HepG2 (cell line): Measurements from ENCODE around the gene ZBBX. TPM values are rescaled to one million over a fixed set of nuclear protein-coding genes. Genes with fewer than 3 reads are reported as not detected.

ENCODE experiments used
- ATAC-seq: fragments of 200-7000 bp; cut with Tn5 transposase; 3 replicates; pipeline ENCODE4 v1.9.1; 2020; ENCODE audit warnings: mild to moderate bottlenecking, moderate library complexity
- Bru-seq: library from RNA; stranded (reverse); fragments of 400-500 nt; gene quantifications from one replicate; lab custom pipeline; 2021; lab: Mats Ljungman, UMichigan
- BruChase-seq, 2 experiments: library from RNA; stranded (reverse); fragments of 400-500 nt; gene quantifications; one replicate each; lab custom pipeline; 2021; lab: Mats Ljungman, UMichigan
- BruUV-seq: library from RNA; stranded (reverse); fragments of 400-500 nt; replicated peaks from 2 replicates; lab custom pipeline; 2021; lab: Mats Ljungman, UMichigan
- CTCF ChIA-PET: fragments of 300-600 bp; formaldehyde crosslinking; extraction: SDS; loops from one replicate; lab custom pipeline; 2021; ENCODE audit warnings: low total read pairs, inconsistent platforms, low intra/inter-chr PET ratio; lab: Yijun Ruan, JAX
- POLR2A ChIA-PET: fragments of 350-600 bp; sonication (Branson Sonifier 250); formaldehyde crosslinking; loops from one replicate; lab custom pipeline; 2020; ENCODE audit warnings: antibody characterized with exemption, inconsistent platforms; lab: Yijun Ruan, JAX
- DNase-seq: peaks from one replicate; pipeline ENCODE4 v3.0.0-alpha.2; 2015; ENCODE audit warnings: low spot score
- FAIRE-seq: peaks from 3 replicates; lab custom pipeline; 2011; peaks lifted over from hg19 to GRCh38; lab: Jason Lieb, UNC
- H2AFZ ChIP-seq: one replicate; pipeline ENCODE4 v1.6.1; 2011; ENCODE audit warnings: low read length, inconsistent platforms
- H3K27ac ChIP-seq: fragments of 300-600 bp; 3 replicates; pipeline ENCODE4 v1.8.0; 2011; ENCODE audit warnings: mixed run types, mild to moderate bottlenecking, mixed read lengths, low read length, inconsistent platforms; ENCODE audit not compliant: insufficient read depth; ENCODE audit errors: extremely low read length
- H3K27me3 ChIP-seq, 2 experiments: fragments of 200-600 bp in 1 of 2; 2 replicates in 1 of 2; 3 replicates in 1 of 2; pipeline versions ENCODE4 v1.6.0 to v1.8.0; 2011; ENCODE audit warnings: low read length in 2 of 2, mild to moderate bottlenecking in 2 of 2, moderate library complexity in 2 of 2, inconsistent platforms in 1 of 2; ENCODE audit not compliant: insufficient read depth in 2 of 2, control insufficient read depth in 1 of 2
- H3K36me3 ChIP-seq, 2 experiments: fragments of 200-600 bp in 1 of 2; replicated peaks in 1 of 2; 2 replicates in 1 of 2; 3 replicates in 1 of 2; pipeline versions ENCODE4 v1.5.1 to v1.8.0; 2011; ENCODE audit warnings: low read length in 2 of 2, inconsistent platforms in 1 of 2; ENCODE audit not compliant: insufficient read depth in 2 of 2, control insufficient read depth in 1 of 2
- H3K4me1 ChIP-seq: 2 replicates; pipeline ENCODE4 v1.5.1; 2012; ENCODE audit warnings: low read length, inconsistent platforms; ENCODE audit not compliant: insufficient read depth
- H3K4me2 ChIP-seq: 2 replicates; pipeline ENCODE4 v1.6.0; 2011; ENCODE audit warnings: low read depth, low read length, inconsistent platforms
- H3K4me3 ChIP-seq, 3 experiments: fragments of 200-600 bp in 1 of 3; sonication (generic), shearing (Covaris generic) in 1 of 3; replicated peaks in 1 of 3; 2 replicates each; pipeline ENCODE4 v1.5.1; 2011 to 2016; ENCODE audit warnings: low read length in 3 of 3, inconsistent platforms in 2 of 3, low read depth in 2 of 3, mild to moderate bottlenecking in 2 of 3, control low read depth in 1 of 3, mixed read lengths in 1 of 3; ENCODE audit not compliant: insufficient read depth in 1 of 3
- H3K79me2 ChIP-seq: one replicate; pipeline ENCODE4 v1.6.1; 2011; ENCODE audit warnings: low read length, inconsistent platforms; ENCODE audit not compliant: insufficient read depth
- H3K9ac ChIP-seq: 2 replicates; pipeline ENCODE4 v1.6.0; 2011; ENCODE audit warnings: mild to moderate bottlenecking, low read depth, low read length, inconsistent platforms; ENCODE audit not compliant: insufficient read depth
- H3K9me3 ChIP-seq: 2 replicates; pipeline ENCODE4 v1.5.1; 2012; ENCODE audit warnings: mild to moderate bottlenecking, low read length
- H4K20me1 ChIP-seq: 2 replicates; pipeline ENCODE4 v1.6.0; 2011; ENCODE audit warnings: inconsistent platforms, mild to moderate bottlenecking, low read length, moderate library complexity; ENCODE audit not compliant: insufficient read depth
- AHR ChIP-seq: IDR thresholded peaks from 2 replicates; pipeline ENCODE4 v1.6.1; 2018; ENCODE audit warnings: missing genetic modification reagents, missing compliant biosample characterization
- EEA1 ChIP-seq: sonication (generic); formaldehyde crosslinking; IDR thresholded peaks from 2 replicates; pipeline ENCODE4 v1.5.1; 2020; ENCODE audit warnings: mild to moderate bottlenecking, missing genetic modification reagents, borderline replicate concordance
- ELF1 ChIP-seq: sonication (generic); formaldehyde crosslinking; IDR thresholded peaks from 2 replicates; pipeline ENCODE4 v1.4.0; 2020; ENCODE audit warnings: missing genetic modification reagents
- IRX3 ChIP-seq: sonication (generic); formaldehyde crosslinking; IDR thresholded peaks from 2 replicates; pipeline ENCODE4 v1.8.1; 2023; ENCODE audit warnings: mild to moderate bottlenecking, low read depth, missing genetic modification reagents, borderline replicate concordance
- RARA ChIP-seq: IDR thresholded peaks from 2 replicates; pipeline ENCODE4 v1.6.1; 2016; ENCODE audit warnings: missing genetic modification reagents, missing compliant biosample characterization
- RBFOX2 ChIP-seq: fragments of 200-400 bp; formaldehyde crosslinking; IDR thresholded peaks from 2 replicates; pipeline ENCODE4 v1.6.1; 2017; ENCODE audit warnings: low read depth, mild to moderate bottlenecking, low read length
- RFX5 ChIP-seq: IDR thresholded peaks from 2 replicates; pipeline ENCODE4 v1.6.1; 2011; ENCODE audit warnings: low read depth, low read length, improper control_type of control experiment
- SIN3A ChIP-seq: IDR thresholded peaks from 2 replicates; pipeline ENCODE4 v1.6.1; 2011; ENCODE audit warnings: low read depth, mild to moderate bottlenecking, control low read depth, low read length, borderline replicate concordance
- SOX5 ChIP-seq: IDR thresholded peaks from 2 replicates; pipeline ENCODE4 v1.6.1; 2016; ENCODE audit warnings: borderline replicate concordance
- WGBS: methylation state at CpG from one replicate; pipeline ENCODE4 v1.1.6; 2017; ENCODE audit warnings: low lambda C conversion rate; 5-methylcytosine and 5-hydroxymethylcytosine counted together
- in situ Hi-C: cut with HindIII; loops from 2 replicates; pipeline ENCODE4 v1.10.0; 2017; ENCODE audit warnings: low pct_unique_long_range_greater_than_20kb; ENCODE audit not compliant: extremely low pct_ligation_motif_present
- intact Hi-C: fragments of 100-400 bp; cut with micrococcal nuclease; formaldehyde crosslinking; loops from one replicate; pipeline ENCODE4 v1.10.0; 2022; ENCODE audit not compliant: unreplicated experiment
- long read RNA-seq, 2 experiments: library from RNA in 1 of 2; library from polyadenylated mRNA in 1 of 2; stranded (forward) in 1 of 2; unstranded in 1 of 2; transcript quantifications; one replicate each; pipeline ENCODE4 v2.0.0, GENCODE V29; 2019 to 2022
- polyA minus RNA-seq, 3 experiments: library from RNA; depleted of rRNA, polyadenylated mRNA; stranded (reverse); fragments of >200 nt; gene quantifications; 2 replicates each; pipeline ENCODE4 v1.2.3, GENCODE V29; 2011; ENCODE audit warnings: low replicate concordance in 1 of 3
- polyA plus RNA-seq, 8 experiments: library from polyadenylated mRNA; depleted of rRNA in 3 of 8; stranded (reverse) in 7 of 8; unstranded in 1 of 8; fragments of >200 nt; fragmentation: Illumina TruSeq in 4 of 8; extraction: Trizol in 4 of 8; gene quantifications; 2 replicates each; pipeline versions ENCODE4 v1.2.1 to v1.2.3, GENCODE V29; 2011 to 2016; ENCODE audit warnings: low read depth in 4 of 8, missing spikeins in 1 of 8, mixed read lengths in 1 of 8; ENCODE audit not compliant: insufficient read depth in 1 of 8
- total RNA-seq, 5 experiments: library from RNA; depleted of rRNA; stranded (reverse); fragments of >200 nt; fragmentation: Illumina TruSeq; extraction: Trizol; gene quantifications; 2 replicates each; pipeline ENCODE4 v1.2.3, GENCODE V29; 2016; ENCODE audit warnings: low read depth in 1 of 5
- TF ChIP-seq, protein P1 (sequence below): IDR thresholded peaks from 2 replicates; pipeline ENCODE4 v1.6.1; 2016; ENCODE audit warnings: low read depth
- TF ChIP-seq, protein P2 (sequence below): sonication (generic); formaldehyde crosslinking; IDR thresholded peaks from 2 replicates; pipeline ENCODE4 v1.4.0; 2020; ENCODE audit warnings: missing genetic modification reagents

The ZBBX gene, protein sequence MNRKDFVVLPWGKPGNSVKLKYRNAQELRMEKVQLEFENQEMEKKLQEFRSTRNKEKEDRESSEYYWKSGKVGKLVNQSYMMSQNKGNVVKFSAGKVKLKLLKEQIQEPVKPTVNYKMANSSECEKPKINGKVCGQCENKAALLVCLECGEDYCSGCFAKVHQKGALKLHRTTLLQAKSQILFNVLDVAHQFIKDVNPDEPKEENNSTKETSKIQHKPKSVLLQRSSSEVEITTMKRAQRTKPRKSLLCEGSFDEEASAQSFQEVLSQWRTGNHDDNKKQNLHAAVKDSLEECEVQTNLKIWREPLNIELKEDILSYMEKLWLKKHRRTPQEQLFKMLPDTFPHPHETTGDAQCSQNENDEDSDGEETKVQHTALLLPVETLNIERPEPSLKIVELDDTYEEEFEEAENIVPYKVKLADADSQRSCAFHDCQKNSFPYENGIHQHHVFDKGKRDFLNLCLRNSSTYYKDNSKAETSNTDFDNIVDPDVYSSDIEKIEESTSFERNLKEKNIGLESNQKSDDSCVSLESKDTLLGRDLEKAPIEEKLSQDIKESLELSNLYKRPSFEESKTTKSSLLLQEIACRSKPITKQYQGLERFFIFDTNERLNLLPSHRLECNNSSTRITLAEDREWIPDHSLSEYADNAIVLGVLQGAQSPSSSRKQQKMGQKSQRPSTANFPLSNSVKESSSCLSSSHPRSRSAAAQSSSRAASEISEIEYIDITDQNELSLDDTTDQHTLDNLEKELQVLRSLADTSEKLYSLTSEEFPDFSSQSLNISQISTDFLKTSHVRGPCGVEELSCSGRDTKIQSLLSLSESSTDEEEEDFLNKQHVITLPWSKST
- not detected in 2 replicates for total RNA-seq (2016; rRNA removed; fragmentation: Illumina TruSeq; extraction: Trizol)
- total RNA-seq (2016; cell fraction: cytosol; rRNA removed; fragmentation: Illumina TruSeq; extraction: Trizol; ENCODE audit: low read depth): not detected in 2 replicates
- not detected in 2 replicates for total RNA-seq (2016; cell fraction: insoluble cytoplasmic fraction; rRNA removed; fragmentation: Illumina TruSeq; extraction: Trizol)
- total RNA-seq (2016; cell fraction: membrane; rRNA removed; fragmentation: Illumina TruSeq; extraction: Trizol): not detected in 2 replicates
- total RNA-seq (2016; cell fraction: nucleus; rRNA removed; fragmentation: Illumina TruSeq; extraction: Trizol): not detected in 2 replicates
- polyA plus RNA-seq (2011; rRNA removed): not detected in 2 replicates
- not detected in 2 replicates for polyA plus RNA-seq (2011; cell fraction: cytosol; rRNA removed)
- not detected in 2 replicates for polyA plus RNA-seq (2011; cell fraction: nucleus; rRNA removed)
- not detected in 2 replicates for polyA plus RNA-seq (2012)
- not detected in 2 replicates for polyA plus RNA-seq (2016; cell fraction: cytosol; fragmentation: Illumina TruSeq; extraction: Trizol; ENCODE audit: low read depth)
- not detected in 2 replicates for polyA plus RNA-seq (2016; cell fraction: insoluble cytoplasmic fraction; fragmentation: Illumina TruSeq; extraction: Trizol; ENCODE audit: low read depth)
- not detected in 2 replicates for polyA plus RNA-seq (2016; cell fraction: membrane; fragmentation: Illumina TruSeq; extraction: Trizol; ENCODE audit: low read depth)
- polyA plus RNA-seq (2016; cell fraction: nucleus; fragmentation: Illumina TruSeq; extraction: Trizol; ENCODE audit: insufficient read depth, low read depth): not detected in 2 replicates
- polyA minus RNA-seq (2011; rRNA and poly(A)+ RNA removed; ENCODE audit: low replicate concordance): not detected in 2 replicates
- not detected in 2 replicates for polyA minus RNA-seq (2011; cell fraction: cytosol; rRNA and poly(A)+ RNA removed)
- not detected in 2 replicates for polyA minus RNA-seq (2011; cell fraction: nucleus; rRNA and poly(A)+ RNA removed)
- Bru-seq, nascent RNA: not detected
- percentile 2 among the genes with signal in this experiment for BruChase-seq, experiment 1, labeled RNA remaining after a 6-hour chase
- BruChase-seq, experiment 2, labeled RNA remaining after a 2-hour chase: percentile 1 among the genes with signal in this experiment
- long read RNA-seq, experiment 1: 0 reads
- long read RNA-seq, experiment 2: 0 reads

DNA sequence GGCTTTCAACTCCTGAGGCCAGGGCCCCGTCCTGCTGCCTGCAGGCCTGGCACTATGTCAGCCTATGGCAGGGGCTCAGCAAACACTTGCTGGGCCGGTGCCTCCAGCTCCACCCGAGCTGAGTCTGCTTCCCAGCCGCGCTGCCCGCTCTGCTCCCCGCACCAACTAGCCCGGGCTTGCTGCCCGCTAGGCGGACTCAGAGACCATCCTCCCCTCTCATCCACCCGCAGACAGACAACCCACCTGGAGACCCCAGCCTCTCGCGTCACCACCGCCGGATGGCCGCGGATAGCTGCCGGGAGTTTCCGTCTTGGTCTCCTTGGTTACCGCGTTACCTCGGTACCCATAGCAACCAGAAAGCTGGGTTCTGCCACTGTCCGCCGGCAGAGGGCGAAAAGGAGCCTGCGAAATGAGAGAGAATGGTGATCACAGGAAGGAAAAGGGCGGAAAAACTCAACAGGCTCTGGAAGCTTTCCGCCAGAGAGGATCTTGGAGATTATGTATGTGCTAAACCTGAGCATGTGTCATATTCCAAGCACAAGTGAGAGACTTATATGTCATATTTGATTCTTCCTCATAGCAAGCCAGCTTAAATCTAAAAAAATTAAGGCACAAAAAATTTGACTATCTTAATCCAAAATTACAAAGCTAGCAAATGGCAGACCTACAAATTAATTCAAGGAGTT lies at the start of gene ZBBX:
ZBBX (minus strand) TSS at position 294 of the 686 bp plus-strand sequence. CDS start 7,396 bp downstream, outside the sequence.
- Histone ChIP-seq H3K4me1 (peaks cover 12% of the 10 kb centered on the region), H3K4me2 (peak within 1 kb of the TSS; percentile 50), H3K27ac (no peak within 1 kb of the TSS), H3K79me2 (no peaks in the 10 kb centered on the region), H3K4me3 (peak within 1 kb of the TSS in 1 of 3 experiments; percentile 55; a peak in 1 of 6 replicates), H4K20me1 (no peaks in the 10 kb centered on the region), H2AFZ (no peak within 1 kb of the TSS), H3K9ac (no peak within 1 kb of the TSS), H3K27me3 (no peaks in the 10 kb centered on the region), H3K36me3 (no peaks in the 10 kb centered on the region), H3K9me3 (no peaks in the 10 kb centered on the region)
- 7% methylated on average over 11 of the region's 28 CpGs for WGBS
- BruUV-seq: no TSS peak
- ATAC-seq (peak; percentile 98), FAIRE-seq (peak; percentile 48), DNase-seq (peak; percentile 70)
- ChIA-PET CTCF (interaction anchor here (1.1 to 1.5 kb wide), 3 partner anchors 113 to 502 kb away, joined by 3 to 10 read pairs (median 6); no protein-coding TSS in a partner anchor), POLR2A (no interaction called here)
- in situ Hi-C loops (no loop called here), intact Hi-C loops (loop anchor here (1.0 kb wide), 3 partner anchors 304 to 502 kb away; no protein-coding TSS in a partner anchor)
- TF ChIP-seq IRX3 (0 out of 2 replicates have a peak, but pooled peaks have one; percentile 24), ELF1 (CRISPR knock-in tag) (peak; percentile 58), SOX5 (no peak), RARA (CRISPR knock-in tag) (no peak), RFX5 (peak; percentile 51; the same call in 1 of the 2 replicates), EEA1 (no peak), RBFOX2 (no peak), AHR (0 out of 2 replicates have a peak, but pooled peaks have one; percentile 27), SIN3A (peak; percentile 86; the same call in 1 of the 2 replicates)
- TF ChIP-seq, protein P1, sequence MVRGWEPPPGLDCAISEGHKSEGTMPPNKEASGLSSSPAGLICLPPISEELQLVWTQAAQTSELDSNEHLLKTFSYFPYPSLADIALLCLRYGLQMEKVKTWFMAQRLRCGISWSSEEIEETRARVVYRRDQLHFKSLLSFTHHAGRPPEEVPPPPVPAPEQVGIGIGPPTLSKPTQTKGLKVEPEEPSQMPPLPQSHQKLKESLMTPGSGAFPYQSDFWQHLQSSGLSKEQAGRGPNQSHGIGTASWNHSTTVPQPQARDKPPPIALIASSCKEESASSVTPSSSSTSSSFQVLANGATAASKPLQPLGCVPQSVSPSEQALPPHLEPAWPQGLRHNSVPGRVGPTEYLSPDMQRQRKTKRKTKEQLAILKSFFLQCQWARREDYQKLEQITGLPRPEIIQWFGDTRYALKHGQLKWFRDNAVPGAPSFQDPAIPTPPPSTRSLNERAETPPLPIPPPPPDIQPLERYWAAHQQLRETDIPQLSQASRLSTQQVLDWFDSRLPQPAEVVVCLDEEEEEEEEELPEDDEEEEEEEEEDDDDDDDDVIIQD (CRISPR knock-in tag): 0 out of 2 replicates have a peak, but pooled peaks have one; percentile 41
- TF ChIP-seq, protein P2, sequence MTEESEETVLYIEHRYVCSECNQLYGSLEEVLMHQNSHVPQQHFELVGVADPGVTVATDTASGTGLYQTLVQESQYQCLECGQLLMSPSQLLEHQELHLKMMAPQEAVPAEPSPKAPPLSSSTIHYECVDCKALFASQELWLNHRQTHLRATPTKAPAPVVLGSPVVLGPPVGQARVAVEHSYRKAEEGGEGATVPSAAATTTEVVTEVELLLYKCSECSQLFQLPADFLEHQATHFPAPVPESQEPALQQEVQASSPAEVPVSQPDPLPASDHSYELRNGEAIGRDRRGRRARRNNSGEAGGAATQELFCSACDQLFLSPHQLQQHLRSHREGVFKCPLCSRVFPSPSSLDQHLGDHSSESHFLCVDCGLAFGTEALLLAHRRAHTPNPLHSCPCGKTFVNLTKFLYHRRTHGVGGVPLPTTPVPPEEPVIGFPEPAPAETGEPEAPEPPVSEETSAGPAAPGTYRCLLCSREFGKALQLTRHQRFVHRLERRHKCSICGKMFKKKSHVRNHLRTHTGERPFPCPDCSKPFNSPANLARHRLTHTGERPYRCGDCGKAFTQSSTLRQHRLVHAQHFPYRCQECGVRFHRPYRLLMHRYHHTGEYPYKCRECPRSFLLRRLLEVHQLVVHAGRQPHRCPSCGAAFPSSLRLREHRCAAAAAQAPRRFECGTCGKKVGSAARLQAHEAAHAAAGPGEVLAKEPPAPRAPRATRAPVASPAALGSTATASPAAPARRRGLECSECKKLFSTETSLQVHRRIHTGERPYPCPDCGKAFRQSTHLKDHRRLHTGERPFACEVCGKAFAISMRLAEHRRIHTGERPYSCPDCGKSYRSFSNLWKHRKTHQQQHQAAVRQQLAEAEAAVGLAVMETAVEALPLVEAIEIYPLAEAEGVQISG (CRISPR knock-in tag): peak; percentile 50
